IPS-15b (cell line): ENCODE results near the gene PSMD2.

Experiments used
- H3K27me3 ChIP-seq: one replicate; pipeline ENCODE4 v1.6.1; 2013; ENCODE audit warnings: low read length; ENCODE audit not compliant: control insufficient read depth, insufficient read depth
- H3K36me3 ChIP-seq: one replicate; pipeline ENCODE4 v1.6.1; 2013; ENCODE audit warnings: low read length; ENCODE audit not compliant: control insufficient read depth, insufficient read depth
- H3K4me1 ChIP-seq: one replicate; pipeline ENCODE4 v1.6.1; 2013; ENCODE audit warnings: mild to moderate bottlenecking, low read length; ENCODE audit not compliant: control insufficient read depth, insufficient read depth
- H3K4me3 ChIP-seq: one replicate; pipeline ENCODE4 v1.5.1; 2013; ENCODE audit warnings: low read depth, low read length
- H3K9ac ChIP-seq: one replicate; pipeline ENCODE4 v1.6.1; 2013; ENCODE audit warnings: low read depth, mild to moderate bottlenecking, low read length
- H3K9me3 ChIP-seq: one replicate; pipeline ENCODE4 v1.6.1; 2013; ENCODE audit warnings: mild to moderate bottlenecking, low read length; ENCODE audit not compliant: control insufficient read depth, insufficient read depth

Gene PSMD2

GRCh38 chr3:184354754-184355153 lies 55.7 kb downstream of the PSMD2 start:
- Histone ChIP-seq H3K27me3 (peaks cover 19% of the 10 kb centered on the region), H3K36me3 (peaks cover 25% of the 10 kb centered on the region), H3K4me1 (peaks cover 6% of the 10 kb centered on the region), H3K4me3 (no peak overlapping the region), H3K9ac (no peak overlapping the region), H3K9me3 (no peaks in the 10 kb centered on the region)

- H3K4me3 ChIP-seq = no peak overlapping the region
- peaks cover 25% of the 10 kb centered on the region for H3K36me3 ChIP-seq
- H3K4me1 ChIP-seq = peaks cover 12% of the 10 kb centered on the region
- H3K27me3 ChIP-seq = peaks cover 24% of the 10 kb centered on the region
- no peak overlapping the region for H3K9ac ChIP-seq
- H3K9me3 ChIP-seq = no peaks in the 10 kb centered on the region
Observed at GRCh38 chr3:184355261-184356040, 56.4 kb downstream of the PSMD2 start.

- peaks cover 21% of the 10 kb centered on the region for H3K36me3 ChIP-seq
- no peaks in the 10 kb centered on the region for H3K9me3 ChIP-seq
- H3K4me3 ChIP-seq = no peak overlapping the region
- no peak overlapping the region for H3K9ac ChIP-seq
- peaks cover 32% of the 10 kb centered on the region for H3K27me3 ChIP-seq
- peaks cover 17% of the 10 kb centered on the region for H3K4me1 ChIP-seq
Observed at GRCh38 chr3:184357248-184358123, 58.4 kb downstream of the PSMD2 start.

DNA sequence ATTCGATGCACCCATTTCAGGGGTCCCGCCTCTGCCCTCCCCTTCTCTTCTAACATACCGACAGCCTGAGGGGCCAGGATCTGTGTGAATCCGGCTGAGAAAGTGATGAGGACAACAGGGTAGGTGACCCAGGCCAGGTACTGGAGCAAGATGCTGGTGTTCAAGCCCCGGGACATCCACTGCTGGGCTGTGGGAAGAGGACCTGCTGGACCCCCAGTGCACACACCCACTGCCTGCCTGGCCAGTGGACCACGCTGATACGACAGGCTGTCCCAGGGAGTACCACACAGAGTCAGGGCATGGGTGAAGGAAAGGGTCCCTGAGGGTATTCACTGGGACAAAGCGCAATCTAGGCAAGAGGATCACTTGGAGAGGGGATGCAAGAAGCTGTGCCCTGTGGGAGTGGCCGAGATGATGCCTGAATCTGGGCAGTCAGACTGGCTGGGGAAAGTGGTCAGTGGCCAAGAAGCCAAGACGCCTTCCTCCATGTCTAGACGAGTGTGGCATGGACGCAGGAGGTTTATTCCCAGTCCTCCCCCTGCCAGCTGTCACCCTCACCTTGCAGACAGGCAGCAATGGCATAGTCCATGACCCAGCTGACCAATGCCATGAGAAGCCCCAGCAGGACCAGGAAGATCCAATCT lies 59.2 kb downstream of the PSMD2 start:
- H3K36me3 ChIP-seq = peaks cover 18% of the 10 kb centered on the region
- no peak overlapping the region for H3K9ac ChIP-seq
- H3K9me3 ChIP-seq = no peaks in the 10 kb centered on the region
- H3K4me1 ChIP-seq = peaks cover 17% of the 10 kb centered on the region
- H3K27me3 ChIP-seq = peaks cover 32% of the 10 kb centered on the region
- no peak overlapping the region for H3K4me3 ChIP-seq
